Measurements from ENCODE around the gene NOPCHAP1. TPM values are rescaled to one million over a fixed set of nuclear protein-coding genes. Genes with fewer than 3 reads are reported as not detected.
"Not testable (repeated sequence)": the region's sequence is repeated elsewhere in the genome, so short reads cannot be mapped to it uniquely, and the experiment has no call there.

Gene NOPCHAP1
- total RNA-seq, 1 donor from 2014 or later: 17.1 TPM

GRCh38 chr12:104944252-104944651, 41.9 kb upstream of the NOPCHAP1 start:
- H3K4me3 Mint-ChIP-seq: no peak overlapping the region
- no peak for DNase-seq (ENCODE audit: low spot score in 2 of 2, unreplicated experiment in 2 of 2)
- H3K27ac Mint-ChIP-seq: no peak overlapping the region
- H3K36me3 Mint-ChIP-seq: no peaks in the 10 kb centered on the region
- H3K4me1 Mint-ChIP-seq: no peaks in the 10 kb centered on the region
- peaks cover 4% of the 10 kb centered on the region for H3K27me3 Mint-ChIP-seq (ENCODE audit: low read depth)
- TF ChIP-seq, protein P1, sequence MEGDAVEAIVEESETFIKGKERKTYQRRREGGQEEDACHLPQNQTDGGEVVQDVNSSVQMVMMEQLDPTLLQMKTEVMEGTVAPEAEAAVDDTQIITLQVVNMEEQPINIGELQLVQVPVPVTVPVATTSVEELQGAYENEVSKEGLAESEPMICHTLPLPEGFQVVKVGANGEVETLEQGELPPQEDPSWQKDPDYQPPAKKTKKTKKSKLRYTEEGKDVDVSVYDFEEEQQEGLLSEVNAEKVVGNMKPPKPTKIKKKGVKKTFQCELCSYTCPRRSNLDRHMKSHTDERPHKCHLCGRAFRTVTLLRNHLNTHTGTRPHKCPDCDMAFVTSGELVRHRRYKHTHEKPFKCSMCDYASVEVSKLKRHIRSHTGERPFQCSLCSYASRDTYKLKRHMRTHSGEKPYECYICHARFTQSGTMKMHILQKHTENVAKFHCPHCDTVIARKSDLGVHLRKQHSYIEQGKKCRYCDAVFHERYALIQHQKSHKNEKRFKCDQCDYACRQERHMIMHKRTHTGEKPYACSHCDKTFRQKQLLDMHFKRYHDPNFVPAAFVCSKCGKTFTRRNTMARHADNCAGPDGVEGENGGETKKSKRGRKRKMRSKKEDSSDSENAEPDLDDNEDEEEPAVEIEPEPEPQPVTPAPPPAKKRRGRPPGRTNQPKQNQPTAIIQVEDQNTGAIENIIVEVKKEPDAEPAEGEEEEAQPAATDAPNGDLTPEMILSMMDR (IDR thresholded peaks at IDR 0.05; ENCODE audit: unreplicated experiment): no peak
- peaks cover 19% of the 10 kb centered on the region for H3K9me3 Mint-ChIP-seq

- H3K4me3 Mint-ChIP-seq; H3K27ac Mint-ChIP-seq; H3K36me3 Mint-ChIP-seq; H3K4me1 Mint-ChIP-seq; H3K27me3 Mint-ChIP-seq (ENCODE audit: low read depth); DNase-seq (ENCODE audit: low spot score in 2 of 2, unreplicated experiment in 2 of 2); H3K9me3 Mint-ChIP-seq: not testable (repeated sequence)
Measured at GRCh38 chr12:104948716-104949115, 37.4 kb upstream of the NOPCHAP1 start.

DNA sequence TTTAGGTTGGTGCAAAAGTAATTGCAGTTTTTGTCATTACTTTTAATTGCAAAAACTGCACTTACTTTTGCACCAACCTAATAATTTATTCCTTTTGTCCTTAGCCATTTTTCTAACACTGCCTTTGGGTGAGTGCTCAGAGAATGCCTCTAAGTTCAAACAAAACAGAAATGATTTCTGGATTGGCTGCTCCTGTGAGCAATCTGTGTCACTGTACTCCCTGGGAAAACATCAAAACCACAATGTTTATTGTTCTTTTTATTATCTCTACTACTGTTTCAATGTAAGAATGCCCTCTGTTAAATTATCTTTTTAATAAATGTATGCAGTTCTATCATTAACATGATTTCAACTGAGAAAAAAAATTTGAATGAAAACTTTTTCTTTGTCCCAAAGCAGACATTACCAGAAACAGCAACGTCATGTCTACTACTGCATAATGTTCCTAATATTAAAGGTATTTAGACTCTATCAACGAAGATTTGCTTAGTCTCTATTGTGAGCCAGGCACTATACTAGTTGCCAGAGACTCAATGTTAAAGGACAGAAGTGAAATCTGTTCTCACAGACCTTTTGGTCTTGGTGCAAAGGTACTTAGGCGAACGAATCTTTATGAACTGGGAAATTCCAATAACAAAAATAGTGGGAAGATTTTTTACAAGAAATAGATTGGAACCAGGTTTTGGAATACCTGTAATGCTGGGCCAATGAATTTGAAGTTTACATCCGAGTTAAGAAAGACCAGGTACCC, 34.2 kb upstream of the NOPCHAP1 start:
- peaks cover 18% of the 10 kb centered on the region for H3K27me3 Mint-ChIP-seq (ENCODE audit: low read depth)
- H3K4me3 Mint-ChIP-seq: no peak overlapping the region
- TF ChIP-seq, protein P1 (IDR thresholded peaks at IDR 0.05; ENCODE audit: unreplicated experiment): no peak
- DNase-seq (ENCODE audit: low spot score in 2 of 2, unreplicated experiment in 2 of 2): no peak
- no peaks in the 10 kb centered on the region for H3K9me3 Mint-ChIP-seq
- H3K4me1 Mint-ChIP-seq: peaks cover 5% of the 10 kb centered on the region
- H3K27ac Mint-ChIP-seq: no peak overlapping the region
- no peaks in the 10 kb centered on the region for H3K36me3 Mint-ChIP-seq

- Mint-ChIP-seq H3K27me3 (ENCODE audit: low read depth) (peaks cover 24% of the 10 kb centered on the region), H3K4me3 (no peak overlapping the region), H3K27ac (no peak overlapping the region), H3K36me3 (no peaks in the 10 kb centered on the region), H3K9me3 (no peaks in the 10 kb centered on the region), H3K4me1 (peaks cover 8% of the 10 kb centered on the region)
- DNase-seq (ENCODE audit: low spot score in 2 of 2, unreplicated experiment in 2 of 2): no peak
- TF ChIP-seq, protein P1 (IDR thresholded peaks at IDR 0.05; ENCODE audit: unreplicated experiment): no peak
Measured at GRCh38 chr12:104952816-104953215, 33.3 kb upstream of the NOPCHAP1 start.

- no peak overlapping the region for H3K4me3 Mint-ChIP-seq
- H3K36me3 Mint-ChIP-seq: no peaks in the 10 kb centered on the region
- peaks cover 8% of the 10 kb centered on the region for H3K4me1 Mint-ChIP-seq
- peaks cover 24% of the 10 kb centered on the region for H3K27me3 Mint-ChIP-seq (ENCODE audit: low read depth)
- TF ChIP-seq, protein P1 (IDR thresholded peaks at IDR 0.05; ENCODE audit: unreplicated experiment): no peak
- H3K27ac Mint-ChIP-seq: no peak overlapping the region
- no peaks in the 10 kb centered on the region for H3K9me3 Mint-ChIP-seq
- no peak for DNase-seq (ENCODE audit: low spot score in 2 of 2, unreplicated experiment in 2 of 2)
Measured at GRCh38 chr12:104953323-104953722, 32.8 kb upstream of the NOPCHAP1 start.

GRCh38 chr12:104955703-104956102, 30.4 kb upstream of the NOPCHAP1 start:
- no peak overlapping the region for H3K4me3 Mint-ChIP-seq
- TF ChIP-seq, protein P1 (IDR thresholded peaks at IDR 0.05; ENCODE audit: unreplicated experiment): no peak
- DNase-seq (ENCODE audit: low spot score in 2 of 2, unreplicated experiment in 2 of 2): no peak
- H3K27ac Mint-ChIP-seq: no peak overlapping the region
- no peaks in the 10 kb centered on the region for H3K9me3 Mint-ChIP-seq
- H3K27me3 Mint-ChIP-seq (ENCODE audit: low read depth): peaks cover 34% of the 10 kb centered on the region
- H3K36me3 Mint-ChIP-seq: no peaks in the 10 kb centered on the region
- H3K4me1 Mint-ChIP-seq: peaks cover 19% of the 10 kb centered on the region

All from mesothelial cell of epicardium (in vitro differentiated cells).